ENCODE measurements around the gene MFAP3. TPM values are rescaled to one million over a fixed set of nuclear protein-coding genes. Genes with fewer than 3 reads are reported as not detected.

MFAP3 gene
- polyA plus RNA-seq, 1 donor (not counting 4 experiments of a cell fraction or from before 2014, with no cell fraction given), result 43.4 TPM

DNA sequence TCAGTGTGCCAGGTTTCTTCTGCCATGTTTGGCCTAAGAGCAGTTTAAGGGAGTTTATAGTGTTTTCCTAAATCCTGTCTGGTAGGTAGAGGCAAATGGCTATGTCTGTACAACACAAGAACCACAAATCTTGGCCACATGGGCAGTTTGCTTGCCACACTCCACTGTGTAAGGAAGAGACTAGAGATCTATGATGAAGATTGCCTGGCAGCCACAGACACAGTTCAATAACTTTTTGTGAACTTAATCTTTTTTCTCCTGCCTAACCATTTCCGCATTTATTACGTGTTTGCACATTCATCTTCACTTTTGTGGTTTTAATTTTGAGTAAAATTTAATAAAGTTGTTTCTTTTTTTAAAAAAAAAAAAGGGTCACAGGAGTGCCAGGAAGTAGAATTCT lies 5.8 kb downstream of the MFAP3 start:
- Histone ChIP-seq H3K27me3 (ENCODE audit: control insufficient read depth, extremely low read depth, insufficient read depth, low read length) (no peaks in the 10 kb centered on the region), H3K9me1 (ENCODE audit: control insufficient read depth, extremely low read depth, insufficient read depth, low read length) (peaks cover 6% of the 10 kb centered on the region), H3K27ac (ENCODE audit: control insufficient read depth, insufficient read depth, low read length) (no peak overlapping the region), H3K9me3 (ENCODE audit: control insufficient read depth, low read depth, low read length) (no peaks in the 10 kb centered on the region), H2AFZ (ENCODE audit: control insufficient read depth, low read length) (no peak overlapping the region), H3K9ac (ENCODE audit: control insufficient read depth, extremely low read depth, insufficient read depth, low read length) (no peak overlapping the region), H3K79me2 (ENCODE audit: control insufficient read depth, insufficient read depth, low read length) (peaks cover 65% of the 10 kb centered on the region), H3K4me1 (ENCODE audit: control insufficient read depth, extremely low read depth, insufficient read depth, low read length) (peaks cover 11% of the 10 kb centered on the region), H3K36me3 (ENCODE audit: control insufficient read depth in 2 of 2, extremely low read depth in 1 of 2, insufficient read depth in 2 of 2, low read length in 2 of 2) (peaks cover 1% of the 10 kb centered on the region in 2 experiments), H3K4me3 (ENCODE audit: control insufficient read depth in 2 of 3, extremely low read depth in 1 of 3, insufficient read depth in 2 of 3, low read depth in 1 of 3, low read length in 3 of 3) (no peak overlapping the region), H3K4me2 (ENCODE audit: control insufficient read depth, extremely low read depth, insufficient read depth, low read depth, low read length) (no peak overlapping the region), H4K20me1 (ENCODE audit: control insufficient read depth, extremely low read depth, insufficient read depth, low read length) (no peaks in the 10 kb centered on the region)
- DNase-seq (ENCODE audit: low read depth, low spot score) (no peak), FAIRE-seq (no peak)
- TF ChIP-seq, protein P1, sequence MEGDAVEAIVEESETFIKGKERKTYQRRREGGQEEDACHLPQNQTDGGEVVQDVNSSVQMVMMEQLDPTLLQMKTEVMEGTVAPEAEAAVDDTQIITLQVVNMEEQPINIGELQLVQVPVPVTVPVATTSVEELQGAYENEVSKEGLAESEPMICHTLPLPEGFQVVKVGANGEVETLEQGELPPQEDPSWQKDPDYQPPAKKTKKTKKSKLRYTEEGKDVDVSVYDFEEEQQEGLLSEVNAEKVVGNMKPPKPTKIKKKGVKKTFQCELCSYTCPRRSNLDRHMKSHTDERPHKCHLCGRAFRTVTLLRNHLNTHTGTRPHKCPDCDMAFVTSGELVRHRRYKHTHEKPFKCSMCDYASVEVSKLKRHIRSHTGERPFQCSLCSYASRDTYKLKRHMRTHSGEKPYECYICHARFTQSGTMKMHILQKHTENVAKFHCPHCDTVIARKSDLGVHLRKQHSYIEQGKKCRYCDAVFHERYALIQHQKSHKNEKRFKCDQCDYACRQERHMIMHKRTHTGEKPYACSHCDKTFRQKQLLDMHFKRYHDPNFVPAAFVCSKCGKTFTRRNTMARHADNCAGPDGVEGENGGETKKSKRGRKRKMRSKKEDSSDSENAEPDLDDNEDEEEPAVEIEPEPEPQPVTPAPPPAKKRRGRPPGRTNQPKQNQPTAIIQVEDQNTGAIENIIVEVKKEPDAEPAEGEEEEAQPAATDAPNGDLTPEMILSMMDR (optimal IDR thresholded peaks at IDR 0.05 in 1 of 3, IDR thresholded peaks at IDR 0.05 in 1 of 3, conservative IDR thresholded peaks at IDR 0.05 in 1 of 3; ENCODE audit: extremely low read depth in 1 of 3, insufficient read depth in 2 of 3, low read length in 3 of 3), result no peak
- TF ChIP-seq EZH2 (IDR thresholded peaks at IDR 0.05; ENCODE audit: low read length), result no peak
- dilution Hi-C loops (cut with MboI; ENCODE audit: extremely low pct_ligation_motif_present, low sequenced_read_pairs), result no loop called here

DNA sequence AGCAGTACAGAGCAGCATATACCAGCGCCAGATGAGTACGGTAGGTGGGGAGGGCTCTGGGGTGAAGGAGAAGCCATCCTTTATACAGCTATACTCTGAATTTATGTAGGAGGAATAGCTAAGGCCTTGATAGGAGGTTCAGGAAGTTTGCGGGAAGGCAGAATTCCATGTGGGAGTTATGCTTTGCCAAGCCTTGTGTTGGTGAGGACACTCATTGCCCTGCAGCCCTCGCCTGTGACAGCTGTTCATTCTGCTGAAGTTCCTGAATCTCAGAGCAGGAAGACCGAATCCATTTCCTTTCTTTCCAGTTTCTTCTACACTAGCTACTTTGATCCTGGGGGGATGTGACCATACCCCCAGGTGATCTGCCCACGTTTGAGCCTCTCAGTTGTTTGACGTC lies 7.7 kb downstream of the MFAP3 start:
- Histone ChIP-seq H3K4me2 (ENCODE audit: control insufficient read depth, extremely low read depth, insufficient read depth, low read depth, low read length) (no peak overlapping the region), H3K27me3 (ENCODE audit: control insufficient read depth, extremely low read depth, insufficient read depth, low read length) (no peaks in the 10 kb centered on the region), H3K4me3 (ENCODE audit: control insufficient read depth in 2 of 3, extremely low read depth in 1 of 3, insufficient read depth in 2 of 3, low read depth in 1 of 3, low read length in 3 of 3) (no peak overlapping the region), H3K9me1 (ENCODE audit: control insufficient read depth, extremely low read depth, insufficient read depth, low read length) (peaks cover 6% of the 10 kb centered on the region), H4K20me1 (ENCODE audit: control insufficient read depth, extremely low read depth, insufficient read depth, low read length) (no peaks in the 10 kb centered on the region), H3K9me3 (ENCODE audit: control insufficient read depth, low read depth, low read length) (no peaks in the 10 kb centered on the region), H3K79me2 (ENCODE audit: control insufficient read depth, insufficient read depth, low read length) (peaks cover 46% of the 10 kb centered on the region), H2AFZ (ENCODE audit: control insufficient read depth, low read length) (no peak overlapping the region), H3K9ac (ENCODE audit: control insufficient read depth, extremely low read depth, insufficient read depth, low read length) (no peak overlapping the region), H3K27ac (ENCODE audit: control insufficient read depth, insufficient read depth, low read length) (no peak overlapping the region), H3K36me3 (ENCODE audit: control insufficient read depth in 2 of 2, extremely low read depth in 1 of 2, insufficient read depth in 2 of 2, low read length in 2 of 2) (peaks cover 1 to 4% of the 10 kb centered on the region in 2 experiments), H3K4me1 (ENCODE audit: control insufficient read depth, extremely low read depth, insufficient read depth, low read length) (peaks cover 3% of the 10 kb centered on the region)
- DNase-seq (ENCODE audit: low read depth, low spot score), result no peak
- FAIRE-seq, result no peak
- dilution Hi-C loops (cut with MboI; ENCODE audit: extremely low pct_ligation_motif_present, low sequenced_read_pairs), result no loop called here
- TF ChIP-seq, protein P1 (optimal IDR thresholded peaks at IDR 0.05 in 1 of 3, IDR thresholded peaks at IDR 0.05 in 1 of 3, conservative IDR thresholded peaks at IDR 0.05 in 1 of 3; ENCODE audit: extremely low read depth in 1 of 3, insufficient read depth in 2 of 3, low read length in 3 of 3), result no peak
